ENCODE results near the gene KIF26B.

GRCh38 chr1:245609354-245610150 lies 454.8 kb downstream of the KIF26B start:
- no peak for TF ChIP-seq POLR2A (IDR thresholded peaks at IDR 0.05)
- TF ChIP-seq, protein P1, sequence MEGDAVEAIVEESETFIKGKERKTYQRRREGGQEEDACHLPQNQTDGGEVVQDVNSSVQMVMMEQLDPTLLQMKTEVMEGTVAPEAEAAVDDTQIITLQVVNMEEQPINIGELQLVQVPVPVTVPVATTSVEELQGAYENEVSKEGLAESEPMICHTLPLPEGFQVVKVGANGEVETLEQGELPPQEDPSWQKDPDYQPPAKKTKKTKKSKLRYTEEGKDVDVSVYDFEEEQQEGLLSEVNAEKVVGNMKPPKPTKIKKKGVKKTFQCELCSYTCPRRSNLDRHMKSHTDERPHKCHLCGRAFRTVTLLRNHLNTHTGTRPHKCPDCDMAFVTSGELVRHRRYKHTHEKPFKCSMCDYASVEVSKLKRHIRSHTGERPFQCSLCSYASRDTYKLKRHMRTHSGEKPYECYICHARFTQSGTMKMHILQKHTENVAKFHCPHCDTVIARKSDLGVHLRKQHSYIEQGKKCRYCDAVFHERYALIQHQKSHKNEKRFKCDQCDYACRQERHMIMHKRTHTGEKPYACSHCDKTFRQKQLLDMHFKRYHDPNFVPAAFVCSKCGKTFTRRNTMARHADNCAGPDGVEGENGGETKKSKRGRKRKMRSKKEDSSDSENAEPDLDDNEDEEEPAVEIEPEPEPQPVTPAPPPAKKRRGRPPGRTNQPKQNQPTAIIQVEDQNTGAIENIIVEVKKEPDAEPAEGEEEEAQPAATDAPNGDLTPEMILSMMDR (IDR thresholded peaks at IDR 0.05): no peak
- TF ChIP-seq EP300 (IDR thresholded peaks at IDR 0.05): no peak

Data from stomach (tissue), 4 donors.